Kidney (tissue), 14 donors: ENCODE data around the gene CTNNA2. TPM values are rescaled to one million over a fixed set of nuclear protein-coding genes. Genes with fewer than 3 reads are reported as not detected.
A peak's percentile ranks its signal among the peaks of the same experiment; 100 is the strongest.

Experiments used
- DNase-seq, 5 donors: peaks; one replicate each; pipeline ENCODE4 v3.0.0-alpha.2; 2013 to 2020
- FAIRE-seq: peaks from 2 replicates; lab custom pipeline; 2012; peaks lifted over from hg19 to GRCh38; lab: Jason Lieb, UNC
- H3K27ac ChIP-seq, 2 donors: one replicate each; pipeline ENCODE4 v1.7.0; 2013; ENCODE audit warnings: low read depth in 2 of 2, low read length in 2 of 2, inconsistent platforms in 1 of 2
- H3K27me3 ChIP-seq: one replicate; pipeline ENCODE4 v1.7.1; 2013; ENCODE audit warnings: low read length, inconsistent platforms; ENCODE audit not compliant: control insufficient read depth, insufficient read depth
- H3K36me3 ChIP-seq, 3 donors: one replicate each; pipeline versions ENCODE4 v1.7.0 to v1.7.1; 2013; ENCODE audit warnings: low read length in 3 of 3, control low read depth in 1 of 3, inconsistent platforms in 1 of 3; ENCODE audit not compliant: insufficient read depth in 3 of 3, control insufficient read depth in 2 of 3
- H3K4me1 ChIP-seq, 3 donors: one replicate each; pipeline versions ENCODE4 v1.7.0 to v1.7.1; 2013; ENCODE audit warnings: low read length in 3 of 3, inconsistent platforms in 1 of 3, low read depth in 1 of 3; ENCODE audit not compliant: control insufficient read depth in 2 of 3, insufficient read depth in 2 of 3
- H3K4me3 ChIP-seq, 3 donors: one replicate each; pipeline versions ENCODE4 v1.7.0 to v1.8.1; 2013; ENCODE audit warnings: low read length in 3 of 3, control low read depth in 1 of 3, inconsistent platforms in 1 of 3
- H3K9ac ChIP-seq, 3 donors: one replicate each; pipeline versions ENCODE4 v1.7.0 to v1.7.1; 2013; ENCODE audit warnings: low read length in 3 of 3, control low read depth in 1 of 3, inconsistent platforms in 1 of 3
- H3K9me3 ChIP-seq, 3 donors: one replicate each; pipeline versions ENCODE4 v1.7.0 to v1.7.1; 2013; ENCODE audit warnings: low read length in 3 of 3, control low read depth in 1 of 3, inconsistent platforms in 1 of 3; ENCODE audit not compliant: control insufficient read depth in 2 of 3, insufficient read depth in 1 of 3
- CTCF ChIP-seq: IDR thresholded peaks from 3 replicates; pipeline ENCODE4 v1.5.1; 2012; ENCODE audit warnings: mild to moderate bottlenecking, moderate library complexity, borderline replicate concordance; ENCODE audit not compliant: insufficient read depth; ENCODE audit errors: extremely low read depth
- intact Hi-C: fragments of 100-400 bp; cut with DNase I; formaldehyde crosslinking; loops from one replicate; pipeline ENCODE4 v1.11.1; 2022
- polyA plus RNA-seq: library from polyadenylated mRNA; stranded (reverse); fragments of 350-450 nt; fragmentation: Illumina TruSeq; extraction: RNeasy Lipid Tissue Mini Kit (QIAGEN cat#74804); gene quantifications from one replicate; pipeline ENCODE4 v1.2.3, GENCODE V29; 2014; ENCODE audit warnings: low read depth, low replicate concordance; ENCODE audit not compliant: insufficient read depth
- total RNA-seq: library from RNA; stranded (reverse); fragmentation: NEBNext Ultra II Directional; extraction: Animal tissue kit (Norgen Biotek cat#: 25700); gene quantifications from one replicate; pipeline ENCODE4 v1.2.1, GENCODE V29; 2021
- donor health status: control.
- donor health status: control.
- donor health status: control.
- donor health status: control.
- donor health status: control.
- donor health status: DM: yes; HTN: yes; CAD: no.
- donor health status: Normal renal cell carcinoma (clear cell type).

Gene CTNNA2
- total and polyA plus RNA-seq, 2 donors from 2014 or later, result 0.47 TPM; not detected in 1

GRCh38 chr2:80591233-80591632 lies 1078.4 kb downstream of the CTNNA2 start:
- Histone ChIP-seq H3K9me3 (peaks cover 0 to 4% (median 0%) of the 10 kb centered on the region in 3 donors), H3K4me3 (no peak overlapping the region), H3K36me3 (no peaks in the 10 kb centered on the region), H3K4me1 (no peaks in the 10 kb centered on the region), H3K27ac (no peak overlapping the region), H3K9ac (no peak overlapping the region), H3K27me3 (no peaks in the 10 kb centered on the region)
- DNase-seq (no peak), FAIRE-seq (no peak)
- intact Hi-C loops, result no loop called here
- TF ChIP-seq CTCF, result no peak

- H3K27me3 ChIP-seq, result no peaks in the 10 kb centered on the region
- no peaks in the 10 kb centered on the region for H3K36me3 ChIP-seq
- no peak overlapping the region for H3K27ac ChIP-seq
- H3K9me3 ChIP-seq, result peaks cover 0 to 4% (median 0%) of the 10 kb centered on the region in 3 donors
- no peak overlapping the region for H3K4me3 ChIP-seq
- FAIRE-seq (no peak), DNase-seq (no peak)
- no peak for TF ChIP-seq CTCF
- intact Hi-C loops, result no loop called here
- no peaks in the 10 kb centered on the region for H3K4me1 ChIP-seq
- H3K9ac ChIP-seq, result no peak overlapping the region
These were observed 1079.3 kb downstream of the CTNNA2 start for GRCh38 chr2:80592106-80592505.

GRCh38 chr2:80610108-80610507 lies 1097.3 kb downstream of the CTNNA2 start:
- H3K9me3 ChIP-seq, result no peaks in the 10 kb centered on the region
- FAIRE-seq (no peak), DNase-seq (no peak)
- no peak for TF ChIP-seq CTCF
- H3K36me3 ChIP-seq, result no peaks in the 10 kb centered on the region
- H3K4me1 ChIP-seq, result no peaks in the 10 kb centered on the region
- H3K27me3 ChIP-seq, result no peaks in the 10 kb centered on the region
- H3K4me3 ChIP-seq, result no peak overlapping the region
- intact Hi-C loops, result no loop called here
- no peak overlapping the region for H3K9ac ChIP-seq
- no peak overlapping the region for H3K27ac ChIP-seq

- no peak for TF ChIP-seq CTCF
- H3K27me3 ChIP-seq, result no peaks in the 10 kb centered on the region
- H3K36me3 ChIP-seq, result no peaks in the 10 kb centered on the region
- FAIRE-seq, result no peak
- intact Hi-C loops, result no loop called here
- no peak overlapping the region for H3K4me3 ChIP-seq
- H3K27ac ChIP-seq, result no peak overlapping the region
- H3K4me1 ChIP-seq, result no peaks in the 10 kb centered on the region
- no peaks in the 10 kb centered on the region for H3K9me3 ChIP-seq
- H3K9ac ChIP-seq, result no peak overlapping the region
- peak in 1 of 5 donors; percentile 15 for DNase-seq
These were observed 1108.8 kb downstream of the CTNNA2 start for GRCh38 chr2:80621656-80622055.
